ENCODE measurements around the gene STIM1.
"Not testable (repeated sequence)": the region's sequence is repeated elsewhere in the genome, so short reads cannot be mapped to it uniquely, and the experiment has no call there.

Gene STIM1

GRCh38 chr11:3856856-3857553 is 1.5 kb downstream of the STIM1 start:
- no peak for DNase-seq

- no peak for DNase-seq
Measured at GRCh38 chr11:3857628-3858027, 2.2 kb downstream of the STIM1 start.

GRCh38 chr11:3859373-3859881 is 4.0 kb downstream of the STIM1 start:
- no peak for DNase-seq

GRCh38 chr11:3860375-3860774 is 4.9 kb downstream of the STIM1 start:
- DNase-seq = no peak

- DNase-seq = not testable (repeated sequence)
Measured at GRCh38 chr11:3860898-3861393, 5.5 kb downstream of the STIM1 start.

- DNase-seq = no peak
Measured at GRCh38 chr11:3861683-3862082, 6.2 kb downstream of the STIM1 start.

- DNase-seq = no peak
Measured at GRCh38 chr11:3865388-3866193, 10.1 kb downstream of the STIM1 start.

- DNase-seq = no peak
Measured at GRCh38 chr11:3866206-3866605, 10.7 kb downstream of the STIM1 start.

- DNase-seq = no peak
Measured at GRCh38 chr11:3866836-3867208, 11.4 kb downstream of the STIM1 start.

- DNase-seq = no peak
Measured at GRCh38 chr11:3867209-3868091, 12.0 kb downstream of the STIM1 start.

- no peak for DNase-seq
Measured at GRCh38 chr11:3873712-3874349, 18.4 kb downstream of the STIM1 start.

GRCh38 chr11:3876613-3877012 is 21.1 kb downstream of the STIM1 start:
- DNase-seq = no peak

GRCh38 chr11:3877364-3878257 is 22.1 kb downstream of the STIM1 start:
- no peak for DNase-seq

- DNase-seq = no peak
Measured at GRCh38 chr11:3878258-3878584, 22.8 kb downstream of the STIM1 start.

GRCh38 chr11:3879216-3879966 is 23.9 kb downstream of the STIM1 start:
- no peak for DNase-seq

- no peak for DNase-seq
Measured at GRCh38 chr11:3879967-3880542, 24.6 kb downstream of the STIM1 start.

GRCh38 chr11:3880724-3881123 is 25.3 kb downstream of the STIM1 start:
- DNase-seq = no peak

- no peak for DNase-seq
Measured at GRCh38 chr11:3882655-3883054, 27.2 kb downstream of the STIM1 start.

- DNase-seq = no peak
Measured at GRCh38 chr11:3885855-3886254, 30.4 kb downstream of the STIM1 start.

GRCh38 chr11:3886985-3887384 is 31.5 kb downstream of the STIM1 start:
- no peak for DNase-seq
